Kidney (tissue), 14 donors: ENCODE data around the gene CCM2. TPM values are rescaled to one million over a fixed set of nuclear protein-coding genes. Genes with fewer than 3 reads are reported as not detected.

Experiments
- DNase-seq, 5 donors: peaks; one replicate each; pipeline ENCODE4 v3.0.0-alpha.2; 2013 to 2020
- FAIRE-seq: peaks from 2 replicates; lab custom pipeline; 2012; peaks lifted over from hg19 to GRCh38; lab: Jason Lieb, UNC
- H3K27ac ChIP-seq, 2 donors: one replicate each; pipeline ENCODE4 v1.7.0; 2013; ENCODE audit warnings: low read depth in 2 of 2, low read length in 2 of 2, inconsistent platforms in 1 of 2
- H3K27me3 ChIP-seq: one replicate; pipeline ENCODE4 v1.7.1; 2013; ENCODE audit warnings: low read length, inconsistent platforms; ENCODE audit not compliant: control insufficient read depth, insufficient read depth
- H3K36me3 ChIP-seq, 3 donors: one replicate each; pipeline versions ENCODE4 v1.7.0 to v1.7.1; 2013; ENCODE audit warnings: low read length in 3 of 3, control low read depth in 1 of 3, inconsistent platforms in 1 of 3; ENCODE audit not compliant: insufficient read depth in 3 of 3, control insufficient read depth in 2 of 3
- H3K4me1 ChIP-seq, 3 donors: one replicate each; pipeline versions ENCODE4 v1.7.0 to v1.7.1; 2013; ENCODE audit warnings: low read length in 3 of 3, inconsistent platforms in 1 of 3, low read depth in 1 of 3; ENCODE audit not compliant: control insufficient read depth in 2 of 3, insufficient read depth in 2 of 3
- H3K4me3 ChIP-seq, 3 donors: one replicate each; pipeline versions ENCODE4 v1.7.0 to v1.8.1; 2013; ENCODE audit warnings: low read length in 3 of 3, control low read depth in 1 of 3, inconsistent platforms in 1 of 3
- H3K9ac ChIP-seq, 3 donors: one replicate each; pipeline versions ENCODE4 v1.7.0 to v1.7.1; 2013; ENCODE audit warnings: low read length in 3 of 3, control low read depth in 1 of 3, inconsistent platforms in 1 of 3
- H3K9me3 ChIP-seq, 3 donors: one replicate each; pipeline versions ENCODE4 v1.7.0 to v1.7.1; 2013; ENCODE audit warnings: low read length in 3 of 3, control low read depth in 1 of 3, inconsistent platforms in 1 of 3; ENCODE audit not compliant: control insufficient read depth in 2 of 3, insufficient read depth in 1 of 3
- intact Hi-C: fragments of 100-400 bp; cut with DNase I; formaldehyde crosslinking; loops from one replicate; pipeline ENCODE4 v1.11.1; 2022
- polyA plus RNA-seq: library from polyadenylated mRNA; stranded (reverse); fragments of 350-450 nt; fragmentation: Illumina TruSeq; extraction: RNeasy Lipid Tissue Mini Kit (QIAGEN cat#74804); gene quantifications from one replicate; pipeline ENCODE4 v1.2.3, GENCODE V29; 2014; ENCODE audit warnings: low read depth, low replicate concordance; ENCODE audit not compliant: insufficient read depth
- total RNA-seq: library from RNA; stranded (reverse); fragmentation: NEBNext Ultra II Directional; extraction: Animal tissue kit (Norgen Biotek cat#: 25700); gene quantifications from one replicate; pipeline ENCODE4 v1.2.1, GENCODE V29; 2021
- TF ChIP-seq, protein P1 (sequence below): IDR thresholded peaks from 3 replicates; pipeline ENCODE4 v1.5.1; 2012; ENCODE audit warnings: mild to moderate bottlenecking, moderate library complexity, borderline replicate concordance; ENCODE audit not compliant: insufficient read depth; ENCODE audit errors: extremely low read depth
- donor health status: control.
- donor health status: control.
- donor health status: control.
- donor health status: control.
- donor health status: control.
- donor health status: DM: yes; HTN: yes; CAD: no.
- donor health status: Normal renal cell carcinoma (clear cell type).

The CCM2 gene
- total and polyA plus RNA-seq, 2 donors from 2014 or later, result 35.0 to 37.8 TPM

DNA sequence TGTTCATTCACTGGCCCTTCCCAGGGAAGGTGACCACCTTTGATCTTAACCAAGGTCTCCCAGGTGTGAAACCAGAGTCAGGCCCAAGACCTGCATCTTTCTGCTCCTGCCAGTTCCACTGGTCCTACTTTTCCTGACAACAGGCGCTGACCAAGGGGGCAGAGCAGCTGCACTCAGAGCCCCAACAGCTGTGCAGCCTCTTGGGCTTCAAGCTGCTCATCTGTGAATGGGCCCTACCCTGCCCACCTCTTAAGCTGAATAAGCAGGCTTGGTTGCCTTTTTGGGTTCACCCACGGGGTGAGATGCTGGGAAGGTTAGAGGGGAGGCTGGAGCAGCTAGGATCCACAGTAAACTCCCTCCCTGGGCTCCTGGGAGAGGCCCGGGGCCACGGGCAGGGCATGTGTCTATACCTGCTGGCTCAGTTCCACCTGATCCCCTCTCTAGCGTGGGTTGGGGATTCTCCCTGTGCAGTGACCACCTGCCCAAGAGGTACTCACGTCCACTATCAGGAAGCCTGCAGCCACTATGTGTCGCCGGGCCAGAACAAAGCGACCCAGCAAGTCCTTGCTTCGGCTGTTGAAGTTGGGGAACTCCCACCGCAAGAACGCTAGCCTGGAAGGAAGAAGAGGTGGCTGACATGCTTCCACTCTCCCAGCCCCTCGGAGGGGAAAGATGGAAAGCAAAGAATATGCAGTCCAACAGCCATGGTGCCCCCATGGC is 100.9 kb downstream of the CCM2 start:
- Histone ChIP-seq H3K4me1 (no peaks in the 10 kb centered on the region), H3K27me3 (no peaks in the 10 kb centered on the region), H3K9ac (no peak overlapping the region), H3K36me3 (peaks cover 12 to 68% (median 63%) of the 10 kb centered on the region in 3 donors), H3K27ac (no peak overlapping the region), H3K4me3 (no peak overlapping the region), H3K9me3 (no peaks in the 10 kb centered on the region)
- FAIRE-seq (no peak), DNase-seq (peak in 1 of 5 donors; percentile 18)
- TF ChIP-seq, protein P1, sequence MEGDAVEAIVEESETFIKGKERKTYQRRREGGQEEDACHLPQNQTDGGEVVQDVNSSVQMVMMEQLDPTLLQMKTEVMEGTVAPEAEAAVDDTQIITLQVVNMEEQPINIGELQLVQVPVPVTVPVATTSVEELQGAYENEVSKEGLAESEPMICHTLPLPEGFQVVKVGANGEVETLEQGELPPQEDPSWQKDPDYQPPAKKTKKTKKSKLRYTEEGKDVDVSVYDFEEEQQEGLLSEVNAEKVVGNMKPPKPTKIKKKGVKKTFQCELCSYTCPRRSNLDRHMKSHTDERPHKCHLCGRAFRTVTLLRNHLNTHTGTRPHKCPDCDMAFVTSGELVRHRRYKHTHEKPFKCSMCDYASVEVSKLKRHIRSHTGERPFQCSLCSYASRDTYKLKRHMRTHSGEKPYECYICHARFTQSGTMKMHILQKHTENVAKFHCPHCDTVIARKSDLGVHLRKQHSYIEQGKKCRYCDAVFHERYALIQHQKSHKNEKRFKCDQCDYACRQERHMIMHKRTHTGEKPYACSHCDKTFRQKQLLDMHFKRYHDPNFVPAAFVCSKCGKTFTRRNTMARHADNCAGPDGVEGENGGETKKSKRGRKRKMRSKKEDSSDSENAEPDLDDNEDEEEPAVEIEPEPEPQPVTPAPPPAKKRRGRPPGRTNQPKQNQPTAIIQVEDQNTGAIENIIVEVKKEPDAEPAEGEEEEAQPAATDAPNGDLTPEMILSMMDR, result no peak
- intact Hi-C loops, result no loop called here

DNA sequence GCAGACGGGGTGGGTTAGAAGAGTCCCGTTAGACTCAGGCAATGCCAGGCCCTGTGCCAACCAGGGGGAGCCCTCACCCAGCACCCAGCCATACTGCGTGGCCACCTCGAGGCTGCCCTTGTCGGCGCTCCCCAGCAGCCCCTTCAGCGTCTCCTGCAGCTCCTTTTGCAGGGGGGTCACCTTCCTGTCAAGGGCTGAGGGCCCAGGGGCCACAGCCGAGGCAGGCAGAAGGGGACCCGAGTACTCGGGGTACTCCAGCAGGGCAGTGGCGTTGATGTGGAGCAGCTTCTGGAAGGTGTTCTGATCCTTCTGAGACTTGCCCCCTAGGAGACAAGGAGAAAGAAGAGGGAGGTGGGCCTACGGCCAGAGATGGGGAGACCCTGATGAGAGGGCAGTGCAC is 101.7 kb downstream of the CCM2 start:
- Histone ChIP-seq H3K4me3 (no peak overlapping the region), H3K27ac (no peak overlapping the region), H3K9me3 (no peaks in the 10 kb centered on the region), H3K36me3 (peaks cover 12 to 73% (median 69%) of the 10 kb centered on the region in 3 donors), H3K27me3 (no peaks in the 10 kb centered on the region), H3K4me1 (peaks cover 0 to under 1% (median 0%) of the 10 kb centered on the region in 3 donors), H3K9ac (no peak overlapping the region)
- intact Hi-C loops, result no loop called here
- TF ChIP-seq, protein P1, result no peak
- no peak for DNase-seq
- FAIRE-seq, result no peak

DNA sequence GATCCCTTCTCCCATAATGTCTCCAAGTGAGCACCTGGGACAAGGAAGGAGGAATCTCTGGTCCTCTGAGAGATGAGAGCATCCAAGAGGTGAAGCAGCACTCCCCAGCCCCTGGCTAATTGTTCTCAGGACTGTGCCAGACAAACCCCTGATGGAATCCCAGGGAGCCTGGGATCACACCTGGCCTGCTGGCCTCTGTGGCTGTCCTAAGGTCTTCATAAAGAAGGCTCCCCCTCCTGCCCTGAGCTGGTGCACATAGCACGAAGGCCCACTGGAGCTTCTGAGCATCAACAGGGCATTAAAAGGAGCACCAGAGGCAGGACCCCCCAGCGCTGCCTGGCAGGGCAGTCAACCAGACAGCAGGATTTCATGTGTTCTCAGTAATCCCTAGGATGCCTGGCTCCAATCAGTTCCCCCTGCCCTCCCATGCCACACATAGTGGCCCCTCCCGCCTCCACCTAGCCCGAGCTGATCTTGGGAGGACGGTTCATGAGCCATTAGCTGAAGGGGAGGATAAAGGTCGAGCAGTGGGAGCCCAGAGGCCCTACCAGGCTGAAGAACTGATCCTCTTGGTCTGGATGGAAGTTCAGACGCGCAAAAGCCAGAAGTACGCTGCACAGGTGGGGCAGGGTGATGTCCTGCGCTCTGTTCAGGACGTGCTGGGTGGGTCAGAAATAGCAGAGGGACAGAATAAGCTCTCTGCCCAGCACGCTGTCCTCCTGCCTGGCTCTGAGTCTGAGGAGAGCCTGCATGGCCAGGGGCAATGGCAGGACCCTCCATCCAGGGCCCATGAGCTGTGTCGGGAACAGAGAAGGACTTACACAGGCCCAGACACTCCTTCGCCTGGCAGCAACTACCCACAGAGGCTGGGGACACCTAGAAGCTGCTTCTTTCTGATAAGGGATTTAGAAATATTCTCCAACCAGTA is 103.0 kb downstream of the CCM2 start:
- FAIRE-seq, result no peak
- Histone ChIP-seq H3K27ac (no peak overlapping the region), H3K9ac (no peak overlapping the region), H3K4me1 (peaks cover 0 to 8% (median 0%) of the 10 kb centered on the region in 3 donors), H3K27me3 (no peaks in the 10 kb centered on the region), H3K4me3 (no peak overlapping the region), H3K9me3 (no peaks in the 10 kb centered on the region), H3K36me3 (peaks cover 12 to 85% (median 79%) of the 10 kb centered on the region in 3 donors)
- peak in 1 of 5 donors; percentile 20 for DNase-seq
- intact Hi-C loops, result no loop called here
- TF ChIP-seq, protein P1, result no peak
